ENCODE measurements around the gene CBX1. TPM values are rescaled to one million over a fixed set of nuclear protein-coding genes. Genes with fewer than 3 reads are reported as not detected.
A peak's percentile ranks its signal among the peaks of the same experiment; 100 is the strongest.
"Not testable (repeated sequence)": the region's sequence is repeated elsewhere in the genome, so short reads cannot be mapped to it uniquely, and the experiment has no call there.

CBX1 gene
- total RNA-seq, 1 donor from 2014 or later, result 43.5 TPM

DNA sequence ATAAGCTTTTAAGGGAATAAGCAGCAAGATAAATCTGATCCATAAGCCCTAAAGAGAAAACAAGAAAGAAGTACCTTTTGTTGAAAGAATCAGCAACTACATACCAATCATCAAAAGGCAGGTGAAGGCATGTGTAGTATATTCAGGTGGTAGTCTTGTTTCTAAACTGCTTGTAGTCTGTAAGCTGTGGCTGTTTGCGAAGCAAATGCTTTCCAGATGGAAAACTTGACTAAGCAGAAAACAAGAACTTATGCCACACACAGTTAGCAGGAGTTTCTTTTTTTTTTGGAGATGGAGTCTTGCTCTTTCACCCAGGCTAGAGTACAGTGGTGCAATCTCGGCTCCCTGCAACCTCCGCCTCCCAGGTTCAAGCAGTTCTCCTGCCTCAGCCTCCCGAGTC, 5.7 kb downstream of the CBX1 start:
- H3K4me1 ChIP-seq, result peaks cover 36% of the 10 kb centered on the region
- TF ChIP-seq POLR2AphosphoS5 (IDR thresholded peaks at IDR 0.05; ENCODE audit: insufficient read depth in 1 of 2, low read depth in 1 of 2) (no peak), POLR2A (IDR thresholded peaks at IDR 0.05) (no peak)
- TF ChIP-seq, protein P1, sequence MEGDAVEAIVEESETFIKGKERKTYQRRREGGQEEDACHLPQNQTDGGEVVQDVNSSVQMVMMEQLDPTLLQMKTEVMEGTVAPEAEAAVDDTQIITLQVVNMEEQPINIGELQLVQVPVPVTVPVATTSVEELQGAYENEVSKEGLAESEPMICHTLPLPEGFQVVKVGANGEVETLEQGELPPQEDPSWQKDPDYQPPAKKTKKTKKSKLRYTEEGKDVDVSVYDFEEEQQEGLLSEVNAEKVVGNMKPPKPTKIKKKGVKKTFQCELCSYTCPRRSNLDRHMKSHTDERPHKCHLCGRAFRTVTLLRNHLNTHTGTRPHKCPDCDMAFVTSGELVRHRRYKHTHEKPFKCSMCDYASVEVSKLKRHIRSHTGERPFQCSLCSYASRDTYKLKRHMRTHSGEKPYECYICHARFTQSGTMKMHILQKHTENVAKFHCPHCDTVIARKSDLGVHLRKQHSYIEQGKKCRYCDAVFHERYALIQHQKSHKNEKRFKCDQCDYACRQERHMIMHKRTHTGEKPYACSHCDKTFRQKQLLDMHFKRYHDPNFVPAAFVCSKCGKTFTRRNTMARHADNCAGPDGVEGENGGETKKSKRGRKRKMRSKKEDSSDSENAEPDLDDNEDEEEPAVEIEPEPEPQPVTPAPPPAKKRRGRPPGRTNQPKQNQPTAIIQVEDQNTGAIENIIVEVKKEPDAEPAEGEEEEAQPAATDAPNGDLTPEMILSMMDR (IDR thresholded peaks at IDR 0.05), result no peak
- no peaks in the 10 kb centered on the region for H3K9me3 ChIP-seq
- intact Hi-C loops (cut with DNase I), result no loop called here
- H3K4me3 ChIP-seq, result no peak overlapping the region
- no peaks in the 10 kb centered on the region for H3K27me3 ChIP-seq
- H3K36me3 ChIP-seq, result no peaks in the 10 kb centered on the region
- H3K27ac ChIP-seq, result no peak overlapping the region
- DNase-seq (ENCODE audit: extremely low spot score in 2 of 2), result no peak

DNA sequence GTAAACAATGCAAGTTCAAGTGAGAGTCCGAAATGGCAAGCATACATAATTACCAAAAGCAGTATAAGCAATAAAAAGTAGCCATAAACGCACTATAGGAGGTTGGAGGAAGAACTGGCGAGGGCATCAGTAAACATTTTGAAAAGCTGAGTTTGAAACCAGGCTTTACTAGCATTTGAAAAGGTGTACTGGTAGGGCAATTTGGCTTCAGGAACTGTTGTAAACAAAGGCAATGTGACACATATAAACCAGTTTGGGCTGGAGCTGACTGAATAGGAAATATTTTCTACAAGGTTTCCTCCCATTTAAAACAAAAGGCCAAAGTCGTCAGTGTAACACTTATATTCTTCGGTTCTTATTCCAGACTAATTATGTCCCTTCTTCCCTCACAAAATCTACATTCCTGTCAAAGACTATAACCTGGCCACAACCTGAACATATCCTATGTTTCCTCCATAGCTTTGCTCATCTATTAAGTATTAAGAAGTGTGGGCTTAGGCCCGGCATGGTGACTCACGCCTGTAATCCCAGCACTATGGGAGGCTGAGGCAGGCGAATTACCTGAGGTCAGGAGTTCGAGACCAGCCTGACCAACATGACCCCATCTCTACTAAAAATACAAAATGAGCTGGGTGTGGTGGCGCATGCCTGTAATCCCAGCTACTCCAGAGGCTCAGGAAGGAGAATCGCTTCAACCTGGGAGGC, 7.8 kb downstream of the CBX1 start:
- Histone ChIP-seq H3K27me3 (no peaks in the 10 kb centered on the region), H3K36me3 (no peaks in the 10 kb centered on the region), H3K4me1 (peaks cover 21% of the 10 kb centered on the region), H3K27ac (peak overlapping the region; percentile 18), H3K9me3 (no peaks in the 10 kb centered on the region), H3K4me3 (no peak overlapping the region)
- intact Hi-C loops (cut with DNase I), result no loop called here
- TF ChIP-seq POLR2AphosphoS5 (IDR thresholded peaks at IDR 0.05; ENCODE audit: insufficient read depth in 1 of 2, low read depth in 1 of 2), result peak in 1 of 2 donors; percentile 48
- TF ChIP-seq, protein P1 (IDR thresholded peaks at IDR 0.05), result no peak
- no peak for TF ChIP-seq POLR2A (IDR thresholded peaks at IDR 0.05)
- DNase-seq (ENCODE audit: extremely low spot score in 2 of 2), result no peak

DNA sequence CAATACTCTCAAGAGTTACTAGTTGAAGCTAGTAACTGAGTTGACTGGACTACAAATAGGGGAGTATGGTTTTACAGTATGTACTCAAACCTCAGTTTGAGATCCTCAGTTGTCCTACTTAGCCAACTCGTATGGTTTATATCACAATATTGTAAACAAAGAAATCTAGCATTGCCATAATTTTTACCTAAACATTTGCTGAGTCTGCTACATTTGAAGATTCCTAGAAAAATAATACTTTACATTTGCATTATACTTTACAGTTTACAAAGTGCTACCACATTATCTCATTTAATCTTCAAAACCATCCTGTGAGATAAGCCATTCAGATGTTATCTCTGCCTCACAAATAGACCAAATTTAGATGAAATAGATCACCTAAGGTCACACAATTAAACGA, 16.3 kb downstream of the CBX1 start:
- H3K9me3 ChIP-seq, result no peaks in the 10 kb centered on the region
- no peaks in the 10 kb centered on the region for H3K27me3 ChIP-seq
- no peaks in the 10 kb centered on the region for H3K36me3 ChIP-seq
- H3K4me3 ChIP-seq, result no peak overlapping the region
- H3K27ac ChIP-seq, result no peak overlapping the region
- intact Hi-C loops (cut with DNase I), result no loop called here
- DNase-seq (ENCODE audit: extremely low spot score in 2 of 2), result no peak
- TF ChIP-seq, protein P1 (IDR thresholded peaks at IDR 0.05), result no peak
- no peak for TF ChIP-seq POLR2A (IDR thresholded peaks at IDR 0.05)
- no peak for TF ChIP-seq POLR2AphosphoS5 (IDR thresholded peaks at IDR 0.05; ENCODE audit: insufficient read depth in 1 of 2, low read depth in 1 of 2)
- H3K4me1 ChIP-seq, result peaks cover 22% of the 10 kb centered on the region

DNA sequence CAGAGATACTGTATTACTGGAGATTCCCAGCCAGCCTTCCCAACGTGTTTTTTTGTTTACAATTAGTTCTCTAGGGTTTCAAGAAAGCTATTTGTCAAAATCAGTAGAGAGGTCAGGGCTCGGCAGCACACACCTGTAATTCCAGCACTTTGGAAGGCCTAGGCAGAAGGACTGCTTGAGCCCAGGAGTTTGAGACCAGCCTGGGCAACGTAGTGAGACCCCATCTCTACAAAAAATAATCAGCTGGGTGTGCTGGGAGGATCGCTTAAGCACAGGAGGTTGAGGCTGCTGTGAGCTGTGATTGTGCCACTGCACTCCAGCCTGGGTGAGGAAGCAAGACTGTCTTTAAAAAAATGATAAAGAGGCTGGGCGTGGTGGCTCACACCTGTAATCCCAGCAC, 19.4 kb downstream of the CBX1 start:
- TF ChIP-seq POLR2A (IDR thresholded peaks at IDR 0.05), result no peak
- TF ChIP-seq, protein P1 (IDR thresholded peaks at IDR 0.05), result no peak
- TF ChIP-seq POLR2AphosphoS5 (IDR thresholded peaks at IDR 0.05; ENCODE audit: insufficient read depth in 1 of 2, low read depth in 1 of 2), result no peak
- H3K27ac ChIP-seq, result no peak overlapping the region
- no peaks in the 10 kb centered on the region for H3K9me3 ChIP-seq
- H3K27me3 ChIP-seq, result no peaks in the 10 kb centered on the region
- no peaks in the 10 kb centered on the region for H3K36me3 ChIP-seq
- peaks cover 22% of the 10 kb centered on the region for H3K4me1 ChIP-seq
- no peak overlapping the region for H3K4me3 ChIP-seq
- intact Hi-C loops (cut with DNase I), result no loop called here
- no peak for DNase-seq (ENCODE audit: extremely low spot score in 2 of 2)

DNA sequence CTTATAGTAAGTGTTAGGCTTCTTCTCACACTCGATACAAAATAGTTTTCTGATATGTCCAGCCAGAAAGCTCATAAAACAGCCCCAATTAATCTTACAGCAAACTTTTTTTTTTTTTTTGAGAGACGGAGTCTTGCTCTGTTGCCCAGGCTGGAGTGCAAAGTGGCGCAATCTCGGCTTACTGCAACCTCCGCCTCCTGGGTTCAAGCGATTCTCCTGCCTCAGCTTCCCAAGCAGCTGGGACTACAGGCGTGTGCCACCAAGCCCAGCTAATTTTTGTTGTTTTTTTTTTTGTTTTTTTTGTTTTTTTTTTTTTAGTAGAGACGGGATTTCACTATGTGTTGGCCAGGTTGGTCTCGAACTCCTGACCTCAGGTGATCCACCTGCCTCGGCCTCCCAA, 24.1 kb downstream of the CBX1 start:
- H3K27me3 ChIP-seq; H3K4me1 ChIP-seq; intact Hi-C loops (cut with DNase I); H3K9me3 ChIP-seq; DNase-seq (ENCODE audit: extremely low spot score in 2 of 2); H3K27ac ChIP-seq; H3K4me3 ChIP-seq: not testable (repeated sequence)
- peaks cover 0 to 28% of the 10 kb centered on the region in 2 donors for H3K36me3 ChIP-seq

Data from vagina (tissue), 2 donors.